ENCODE measurements around the gene PTGS1.

DNA sequence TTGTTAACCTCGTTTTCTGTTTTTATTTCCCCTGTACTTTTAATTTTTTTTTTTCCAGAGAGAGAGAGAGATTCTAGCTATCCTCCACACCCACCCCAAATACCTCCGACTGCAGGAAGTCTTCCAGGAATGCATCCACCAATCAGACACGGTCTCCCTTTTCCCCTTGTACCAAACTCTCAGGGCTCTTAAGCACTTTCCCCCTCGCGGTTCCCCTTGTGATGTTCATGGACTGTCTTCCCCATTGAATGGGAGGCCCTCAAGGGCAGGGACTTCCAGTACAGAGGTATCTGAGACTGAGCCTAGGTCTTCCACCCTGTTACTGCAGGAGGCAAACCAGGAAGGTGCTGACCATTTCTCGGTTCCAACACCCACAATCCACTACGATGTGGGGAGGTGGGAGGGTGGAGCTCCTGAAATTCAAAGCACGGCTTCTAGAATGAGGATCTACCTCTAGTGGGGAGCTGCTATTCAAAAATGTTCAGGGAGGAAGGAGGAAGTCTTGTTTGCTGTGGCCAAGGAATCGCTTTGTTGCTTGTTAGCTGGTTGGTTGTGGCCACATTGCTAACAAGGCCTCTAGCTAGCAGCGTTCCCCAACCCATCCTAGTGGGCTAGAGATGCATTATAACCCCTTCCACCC lies 37.5 kb upstream of the PTGS1 start:
- TF ChIP-seq, protein P1, sequence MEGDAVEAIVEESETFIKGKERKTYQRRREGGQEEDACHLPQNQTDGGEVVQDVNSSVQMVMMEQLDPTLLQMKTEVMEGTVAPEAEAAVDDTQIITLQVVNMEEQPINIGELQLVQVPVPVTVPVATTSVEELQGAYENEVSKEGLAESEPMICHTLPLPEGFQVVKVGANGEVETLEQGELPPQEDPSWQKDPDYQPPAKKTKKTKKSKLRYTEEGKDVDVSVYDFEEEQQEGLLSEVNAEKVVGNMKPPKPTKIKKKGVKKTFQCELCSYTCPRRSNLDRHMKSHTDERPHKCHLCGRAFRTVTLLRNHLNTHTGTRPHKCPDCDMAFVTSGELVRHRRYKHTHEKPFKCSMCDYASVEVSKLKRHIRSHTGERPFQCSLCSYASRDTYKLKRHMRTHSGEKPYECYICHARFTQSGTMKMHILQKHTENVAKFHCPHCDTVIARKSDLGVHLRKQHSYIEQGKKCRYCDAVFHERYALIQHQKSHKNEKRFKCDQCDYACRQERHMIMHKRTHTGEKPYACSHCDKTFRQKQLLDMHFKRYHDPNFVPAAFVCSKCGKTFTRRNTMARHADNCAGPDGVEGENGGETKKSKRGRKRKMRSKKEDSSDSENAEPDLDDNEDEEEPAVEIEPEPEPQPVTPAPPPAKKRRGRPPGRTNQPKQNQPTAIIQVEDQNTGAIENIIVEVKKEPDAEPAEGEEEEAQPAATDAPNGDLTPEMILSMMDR (IDR thresholded peaks at IDR 0.05) = no peak
- TF ChIP-seq, protein P2, sequence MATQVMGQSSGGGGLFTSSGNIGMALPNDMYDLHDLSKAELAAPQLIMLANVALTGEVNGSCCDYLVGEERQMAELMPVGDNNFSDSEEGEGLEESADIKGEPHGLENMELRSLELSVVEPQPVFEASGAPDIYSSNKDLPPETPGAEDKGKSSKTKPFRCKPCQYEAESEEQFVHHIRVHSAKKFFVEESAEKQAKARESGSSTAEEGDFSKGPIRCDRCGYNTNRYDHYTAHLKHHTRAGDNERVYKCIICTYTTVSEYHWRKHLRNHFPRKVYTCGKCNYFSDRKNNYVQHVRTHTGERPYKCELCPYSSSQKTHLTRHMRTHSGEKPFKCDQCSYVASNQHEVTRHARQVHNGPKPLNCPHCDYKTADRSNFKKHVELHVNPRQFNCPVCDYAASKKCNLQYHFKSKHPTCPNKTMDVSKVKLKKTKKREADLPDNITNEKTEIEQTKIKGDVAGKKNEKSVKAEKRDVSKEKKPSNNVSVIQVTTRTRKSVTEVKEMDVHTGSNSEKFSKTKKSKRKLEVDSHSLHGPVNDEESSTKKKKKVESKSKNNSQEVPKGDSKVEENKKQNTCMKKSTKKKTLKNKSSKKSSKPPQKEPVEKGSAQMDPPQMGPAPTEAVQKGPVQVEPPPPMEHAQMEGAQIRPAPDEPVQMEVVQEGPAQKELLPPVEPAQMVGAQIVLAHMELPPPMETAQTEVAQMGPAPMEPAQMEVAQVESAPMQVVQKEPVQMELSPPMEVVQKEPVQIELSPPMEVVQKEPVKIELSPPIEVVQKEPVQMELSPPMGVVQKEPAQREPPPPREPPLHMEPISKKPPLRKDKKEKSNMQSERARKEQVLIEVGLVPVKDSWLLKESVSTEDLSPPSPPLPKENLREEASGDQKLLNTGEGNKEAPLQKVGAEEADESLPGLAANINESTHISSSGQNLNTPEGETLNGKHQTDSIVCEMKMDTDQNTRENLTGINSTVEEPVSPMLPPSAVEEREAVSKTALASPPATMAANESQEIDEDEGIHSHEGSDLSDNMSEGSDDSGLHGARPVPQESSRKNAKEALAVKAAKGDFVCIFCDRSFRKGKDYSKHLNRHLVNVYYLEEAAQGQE (IDR thresholded peaks at IDR 0.05; ENCODE audit: insufficient read depth in 1 of 2, low read depth in 2 of 2, low read length in 1 of 2) = no peak
- TF ChIP-seq TCF7L2 (IDR thresholded peaks at IDR 0.05; ENCODE audit: low read depth, low read length) (no peak), POLR2AphosphoS5 (IDR thresholded peaks at IDR 0.05; ENCODE audit: low read depth, low read length) (no peak)
